ENCODE measurements around the gene LARP1. TPM values are rescaled to one million over a fixed set of nuclear protein-coding genes. Genes with fewer than 3 reads are reported as not detected.
A peak's percentile ranks its signal among the peaks of the same experiment; 100 is the strongest.
"Not testable (repeated sequence)": the region's sequence is repeated elsewhere in the genome, so short reads cannot be mapped to it uniquely, and the experiment has no call there.

Gene LARP1
- polyA plus RNA-seq, 1 donor from 2014 or later, result 24.9 TPM

DNA sequence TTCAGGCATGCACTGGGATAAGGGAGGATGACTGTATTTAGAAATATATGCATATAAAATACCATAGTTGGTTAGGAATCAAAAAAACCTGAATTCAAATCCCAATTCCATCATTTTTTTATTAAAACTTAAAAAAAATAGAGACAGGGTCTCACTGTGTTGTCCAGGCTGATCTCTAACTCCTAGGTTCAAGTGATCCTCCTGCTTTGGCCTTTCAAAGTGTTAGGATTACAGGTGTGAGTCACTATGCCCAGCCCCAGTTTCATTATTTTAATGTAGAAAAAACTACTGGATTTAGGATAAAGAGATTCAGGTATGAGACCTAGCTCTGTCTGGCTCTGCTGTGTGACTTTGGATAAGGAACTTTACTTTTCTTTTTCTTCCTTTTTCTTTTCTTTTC is 3.3 kb upstream of the LARP1 start:
- Mint-ChIP-seq H3K4me3 (no peak overlapping the region), H3K27ac (no peak overlapping the region), H3K4me1 (peaks cover 5 to 10% (median 8%) of the 10 kb centered on the region in 3 donors), H3K9me3 (no peaks in the 10 kb centered on the region), H3K27me3 (no peaks in the 10 kb centered on the region), H3K36me3 (peaks cover 1% of the 10 kb centered on the region)

DNA sequence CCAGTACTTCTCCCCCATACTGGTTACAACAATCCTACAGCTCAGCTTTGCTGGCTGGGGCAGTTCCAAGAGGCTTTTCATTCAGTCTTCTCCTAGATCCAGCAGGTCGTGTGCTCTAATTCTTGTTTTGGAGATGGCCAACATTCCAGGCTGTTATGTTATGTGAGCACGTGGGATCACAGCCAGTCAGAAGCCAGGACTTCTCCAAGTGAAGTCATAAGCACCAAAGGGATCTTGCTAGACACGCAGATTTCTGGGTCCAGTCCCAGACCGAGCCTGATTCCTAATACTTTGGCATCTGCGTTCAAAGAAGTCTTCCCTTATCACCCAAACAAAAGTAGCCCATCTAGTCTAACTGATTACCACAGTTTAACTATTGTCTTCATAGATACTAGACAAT is 1.4 kb upstream of the LARP1 start:
- Mint-ChIP-seq H3K9me3 (no peaks in the 10 kb centered on the region), H3K4me3 (peak overlapping the region; percentile 81 to 96 (median 92)), H3K27me3 (no peaks in the 10 kb centered on the region), H3K4me1 (peaks cover 18 to 21% (median 20%) of the 10 kb centered on the region in 3 donors), H3K36me3 (peaks cover 1% of the 10 kb centered on the region), H3K27ac (peak overlapping the region; percentile 71 to 98 (median 96))

DNA sequence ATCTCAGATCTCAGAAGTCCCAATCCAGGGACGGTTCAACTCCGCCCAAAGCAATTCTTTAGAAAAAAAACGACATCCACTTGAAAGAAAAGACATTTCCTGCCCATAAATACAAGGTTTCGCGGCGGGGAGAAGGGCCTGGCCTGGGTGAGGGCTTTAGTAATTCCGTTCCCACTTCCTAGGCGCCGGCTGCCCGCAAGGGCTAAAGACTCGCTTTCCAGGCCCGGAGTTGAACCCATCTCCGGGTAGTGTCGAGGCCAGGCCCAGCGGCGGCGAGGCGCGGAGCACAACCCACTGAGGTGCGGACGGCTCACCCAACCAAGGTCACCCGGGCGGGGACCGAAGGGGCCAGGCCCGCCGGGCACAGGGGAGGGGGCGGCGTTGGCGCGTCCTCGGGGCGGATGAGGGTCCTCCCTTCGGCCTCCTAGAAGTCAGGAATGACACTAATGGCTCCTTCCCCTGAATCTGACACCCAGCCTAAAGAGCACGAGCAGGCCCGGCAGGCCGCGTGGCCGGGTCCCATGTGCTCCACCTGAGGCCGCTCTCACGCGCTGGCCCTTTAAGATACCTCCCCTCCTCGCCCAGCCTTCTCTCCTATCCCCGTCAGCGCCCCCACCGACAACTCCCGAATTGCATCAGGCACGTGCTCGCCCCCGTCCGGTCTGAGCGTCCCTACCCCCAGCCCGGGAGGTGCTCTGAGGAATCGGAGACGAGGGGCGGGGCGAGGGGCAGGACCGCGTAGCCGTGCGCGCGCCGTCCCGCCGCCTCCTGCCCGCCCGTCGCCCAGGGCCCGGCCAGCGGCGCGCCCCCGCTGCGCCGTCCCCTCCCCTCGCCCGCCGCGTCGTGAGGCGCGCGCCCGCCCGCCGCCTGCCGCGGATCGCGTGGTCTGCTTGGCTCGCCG is 467 bp upstream of the LARP1 start:
- Mint-ChIP-seq H3K9me3 (no peaks in the 10 kb centered on the region), H3K4me1 (peaks cover 27 to 30% (median 28%) of the 10 kb centered on the region in 3 donors), H3K36me3 (peaks cover 1% of the 10 kb centered on the region), H3K27me3 (no peaks in the 10 kb centered on the region), H3K27ac (peak overlapping the region; percentile 71 to 98 (median 96)), H3K4me3 (peak overlapping the region; percentile 81 to 96 (median 92))

DNA sequence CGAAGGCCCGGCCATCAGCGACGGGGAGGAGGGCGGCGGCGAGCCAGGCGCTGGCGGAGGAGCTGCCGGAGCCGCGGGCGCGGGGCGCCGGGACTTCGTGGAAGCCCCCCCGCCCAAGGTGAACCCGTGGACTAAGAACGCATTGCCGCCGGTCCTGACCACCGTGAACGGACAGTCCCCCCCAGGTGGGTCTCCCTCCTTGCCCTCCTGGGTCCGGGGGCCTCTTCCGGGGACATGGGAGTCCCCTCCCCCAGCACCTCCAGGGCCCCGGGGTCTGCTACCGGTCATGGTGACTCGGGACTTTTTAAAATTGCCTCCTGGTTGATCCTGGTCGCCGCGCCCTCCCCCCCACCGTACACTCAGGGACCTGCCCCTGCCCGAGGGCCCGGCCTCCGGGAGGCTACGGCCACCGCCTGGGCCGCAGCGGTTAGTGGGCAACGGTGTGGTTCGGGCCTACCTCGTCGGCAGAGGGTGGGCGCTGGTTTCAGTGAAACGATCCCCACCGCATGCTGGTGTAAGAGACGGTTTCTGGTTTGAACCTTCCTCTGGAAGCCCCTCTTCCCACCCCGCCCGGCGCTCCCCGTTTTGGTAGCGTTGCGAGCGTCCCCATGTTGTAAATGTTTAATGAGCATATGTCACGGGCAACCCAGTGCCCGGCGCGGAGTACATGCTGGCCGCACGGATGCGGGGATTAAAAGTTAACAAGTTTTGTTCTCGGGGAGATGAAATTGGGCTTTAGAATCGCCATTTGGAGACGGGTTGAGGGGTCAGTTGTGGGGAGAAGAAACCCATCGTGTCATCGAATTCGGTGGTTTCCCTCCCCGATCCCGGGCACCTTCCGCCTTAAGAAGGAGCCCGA is 1.1 kb downstream of the LARP1 start:
- Mint-ChIP-seq H3K4me1 (peaks cover 40 to 43% (median 43%) of the 10 kb centered on the region in 3 donors), H3K36me3 (peaks cover 1% of the 10 kb centered on the region), H3K27me3 (no peaks in the 10 kb centered on the region), H3K9me3 (no peaks in the 10 kb centered on the region), H3K27ac (peak overlapping the region; percentile 93 to 99 (median 95)), H3K4me3 (peak overlapping the region; percentile 93 to 100 (median 98))

DNA sequence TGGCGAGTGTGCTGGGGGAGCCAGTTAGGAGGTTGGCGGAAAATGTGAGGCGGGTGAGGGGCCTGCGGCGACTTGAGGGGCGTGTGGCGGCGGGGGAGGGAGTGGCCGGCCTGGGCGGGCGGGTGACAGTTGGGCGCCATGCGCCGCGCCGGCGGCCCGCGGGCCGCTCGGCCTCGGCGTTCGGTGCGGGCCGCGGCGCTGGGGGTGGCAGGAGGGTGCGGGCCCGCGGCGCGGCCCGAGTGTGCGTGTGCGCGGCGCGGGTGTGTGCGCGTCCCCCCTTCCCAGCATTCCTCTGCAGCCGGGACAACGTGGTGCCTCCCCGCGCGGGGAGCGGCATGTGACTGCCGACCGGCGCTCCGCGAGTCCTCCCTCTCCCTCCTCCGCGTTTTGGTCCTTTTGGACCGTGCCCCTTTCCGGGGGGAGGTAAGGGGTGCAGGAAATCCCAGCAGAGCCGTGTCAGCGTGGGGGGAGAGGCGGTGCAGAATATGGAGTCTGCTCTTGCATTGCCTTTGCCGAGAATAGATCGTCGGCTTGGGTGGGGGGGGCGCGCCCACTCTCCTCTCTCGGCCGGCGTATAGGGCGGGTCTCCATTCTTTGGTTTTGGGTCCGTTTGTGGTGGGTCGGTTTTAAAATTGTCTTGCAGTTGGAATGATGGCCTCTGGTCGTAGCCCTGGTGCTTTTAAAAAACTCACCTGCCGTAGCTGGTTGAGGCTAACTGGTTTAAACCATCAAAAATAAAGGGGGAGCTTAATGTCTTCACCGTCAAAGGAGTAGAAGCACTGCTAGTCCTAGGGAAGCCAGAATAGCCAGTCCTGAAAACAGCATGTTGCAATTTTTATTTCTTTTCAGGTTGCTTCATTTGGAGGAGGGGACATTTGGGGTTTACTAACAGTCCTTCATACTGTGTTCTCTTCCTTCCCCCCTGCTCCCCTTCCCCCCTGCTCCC is 2.0 kb downstream of the LARP1 start:
- H3K27me3 Mint-ChIP-seq, result no peaks in the 10 kb centered on the region
- H3K9me3 Mint-ChIP-seq, result no peaks in the 10 kb centered on the region
- peaks cover 1% of the 10 kb centered on the region for H3K36me3 Mint-ChIP-seq
- peak overlapping the region; percentile 93 to 100 (median 98) for H3K4me3 Mint-ChIP-seq
- H3K27ac Mint-ChIP-seq, result peak overlapping the region; percentile 93 to 99 (median 95)
- H3K4me1 Mint-ChIP-seq, result peaks cover 46 to 50% (median 48%) of the 10 kb centered on the region in 3 donors

DNA sequence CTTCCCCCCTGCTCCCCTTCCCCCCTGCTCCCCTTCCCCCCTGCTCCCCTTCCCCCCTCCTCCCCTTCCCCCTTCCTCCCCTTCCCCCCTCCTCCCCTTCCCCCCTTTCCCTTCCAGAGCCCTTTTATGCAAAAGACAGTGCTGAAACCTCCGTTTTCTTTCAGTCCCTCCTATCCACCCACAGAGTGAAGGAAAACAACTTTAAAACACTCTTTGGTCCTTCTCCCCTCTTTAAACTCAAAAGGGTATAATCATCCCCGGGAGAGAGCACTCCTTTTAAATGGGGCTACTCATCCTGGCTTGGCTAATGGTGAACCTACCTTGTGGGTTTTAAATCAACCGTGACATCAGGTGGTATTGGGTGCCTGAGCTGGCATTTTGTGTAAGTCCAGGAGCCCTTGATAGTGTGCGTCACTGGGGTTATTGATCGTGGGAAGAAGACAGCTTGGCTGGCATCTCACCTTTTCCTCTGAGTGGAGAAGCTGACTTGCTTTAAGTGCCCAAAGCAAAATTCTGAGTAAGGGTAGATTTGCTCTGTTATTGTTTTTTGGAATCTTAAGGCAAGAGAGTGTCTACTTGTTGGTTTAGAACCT is 2.7 kb downstream of the LARP1 start:
- Mint-ChIP-seq H3K27me3 (no peaks in the 10 kb centered on the region), H3K27ac (peak overlapping the region; percentile 93 to 99 (median 98)), H3K9me3 (no peaks in the 10 kb centered on the region), H3K36me3 (peaks cover 1% of the 10 kb centered on the region), H3K4me1 (peaks cover 51 to 55% (median 55%) of the 10 kb centered on the region in 3 donors), H3K4me3 (peak overlapping the region; percentile 84 to 96 (median 96))

DNA sequence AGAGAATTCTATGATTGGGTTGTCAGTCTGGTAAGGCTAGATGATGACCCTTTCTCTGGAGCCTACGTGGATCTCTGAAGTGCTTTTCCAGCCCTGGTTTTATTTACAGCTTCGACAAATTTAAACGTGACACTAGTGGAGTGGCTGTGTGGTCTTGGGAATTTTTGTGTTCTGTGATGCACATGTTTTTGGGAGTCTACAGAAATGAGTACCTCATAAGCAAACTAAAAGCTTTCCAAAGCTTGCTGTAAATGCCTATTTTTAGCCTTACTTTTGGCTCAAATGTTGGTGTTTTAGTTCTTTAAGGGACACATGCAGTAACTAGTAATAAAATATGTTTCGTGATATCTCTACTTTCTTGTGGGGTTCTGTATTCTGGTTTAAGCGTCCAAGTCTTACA is 3.3 kb downstream of the LARP1 start:
- Mint-ChIP-seq H3K4me3 (peak overlapping the region; percentile 84 to 96 (median 96)), H3K27ac (peak overlapping the region; percentile 93 to 99 (median 98)), H3K9me3 (no peaks in the 10 kb centered on the region), H3K27me3 (no peaks in the 10 kb centered on the region), H3K36me3 (peaks cover 1% of the 10 kb centered on the region), H3K4me1 (peaks cover 54 to 55% (median 55%) of the 10 kb centered on the region in 3 donors)

DNA sequence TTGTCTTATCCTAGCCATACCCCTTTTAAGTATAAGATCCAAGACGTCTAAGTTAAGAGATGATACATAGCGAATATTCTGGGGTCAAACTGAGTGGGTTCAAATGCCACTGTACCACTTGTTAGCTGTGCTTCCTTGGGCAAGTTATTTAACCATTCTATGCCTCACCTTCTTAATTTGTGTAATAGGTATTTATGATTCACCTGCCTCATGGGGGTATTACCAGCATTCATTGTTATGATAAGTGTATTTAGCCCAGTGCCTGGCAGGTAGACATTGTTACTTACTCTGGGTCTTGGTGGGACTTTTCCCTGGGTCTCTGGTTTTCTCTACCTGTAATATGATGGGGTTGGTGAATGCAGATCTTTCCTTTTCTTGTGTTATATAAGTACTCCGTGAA is 3.8 kb downstream of the LARP1 start:
- H3K27ac Mint-ChIP-seq, result peak overlapping the region; percentile 93 to 99 (median 98)

DNA sequence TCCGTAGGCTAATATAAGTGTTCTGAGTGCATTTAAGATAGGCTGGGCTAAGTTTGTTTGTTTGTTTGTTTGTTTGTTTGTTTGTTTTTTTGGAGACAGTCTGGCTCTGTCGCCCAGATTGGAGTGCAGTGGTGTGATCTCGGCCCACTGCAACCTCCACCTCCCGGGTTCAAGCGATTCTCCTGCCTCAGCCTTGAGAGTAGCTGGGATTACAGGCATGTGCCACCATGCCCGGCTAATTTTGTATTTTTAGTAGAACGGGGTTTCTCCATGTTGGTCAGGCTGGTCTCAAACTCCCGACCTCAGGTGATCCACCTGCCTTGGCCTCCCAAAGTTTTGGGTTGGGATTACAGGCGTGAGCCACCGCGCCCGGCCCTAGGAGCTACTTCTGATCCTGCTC is 4.7 kb downstream of the LARP1 start:
- Mint-ChIP-seq H3K4me1 (peaks cover 49 to 52% (median 51%) of the 10 kb centered on the region in 3 donors), H3K27ac (peak overlapping the region; percentile 93 to 99 (median 98)), H3K4me3 (peak overlapping the region; percentile 48 to 96 (median 96))
- not testable (repeated sequence) for H3K36me3 Mint-ChIP-seq, H3K27me3 Mint-ChIP-seq, H3K9me3 Mint-ChIP-seq

More for the DNA sequence above, 3.8 kb downstream of the LARP1 start:
- H3K9me3 Mint-ChIP-seq, result no peaks in the 10 kb centered on the region
- H3K4me3 Mint-ChIP-seq, result peak overlapping the region; percentile 84 to 96 (median 96)
- no peaks in the 10 kb centered on the region for H3K27me3 Mint-ChIP-seq
- H3K36me3 Mint-ChIP-seq, result peaks cover 1% of the 10 kb centered on the region
- peaks cover 51 to 55% (median 54%) of the 10 kb centered on the region in 3 donors for H3K4me1 Mint-ChIP-seq

DNA sequence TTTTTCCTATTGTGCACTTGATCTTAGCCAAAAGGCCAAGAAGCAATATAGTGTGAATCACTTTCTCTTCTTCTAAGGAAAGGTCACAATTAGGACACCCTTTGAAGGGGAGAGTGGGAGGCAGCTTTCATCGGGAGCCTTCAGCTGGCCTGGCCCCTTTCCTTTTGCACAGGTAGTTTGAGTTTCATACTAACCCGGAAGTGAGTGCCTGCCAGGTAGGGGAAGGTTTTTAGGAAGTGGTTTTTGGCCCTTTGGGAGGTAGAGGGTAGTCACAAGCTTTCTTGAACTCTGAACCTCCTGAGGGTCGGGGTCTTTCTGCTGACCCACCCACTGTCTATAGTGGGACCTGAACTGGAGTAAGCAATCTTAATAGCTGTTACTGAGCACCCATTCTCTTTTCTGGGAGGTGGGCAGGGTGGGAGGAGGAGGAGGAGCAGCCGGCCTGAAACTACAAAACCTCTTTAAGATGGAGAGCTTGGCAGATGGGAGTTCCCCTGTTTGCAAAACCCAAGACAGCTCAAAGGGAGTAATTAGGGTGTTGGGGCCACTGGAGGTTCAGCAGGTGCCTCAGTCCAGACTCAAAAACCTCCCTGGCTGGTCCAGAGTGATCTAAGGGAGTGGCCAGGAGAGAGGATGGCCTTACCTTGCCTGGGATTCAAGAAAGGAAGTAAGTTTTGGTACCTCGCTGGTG is 6.0 kb downstream of the LARP1 start:
- Mint-ChIP-seq H3K4me1 (peaks cover 60 to 62% (median 62%) of the 10 kb centered on the region in 3 donors), H3K27me3 (no peaks in the 10 kb centered on the region), H3K36me3 (peaks cover 1% of the 10 kb centered on the region), H3K9me3 (no peaks in the 10 kb centered on the region), H3K27ac (peak overlapping the region; percentile 93 to 99 (median 98)), H3K4me3 (peak overlapping the region; percentile 59 to 96 (median 94))

DNA sequence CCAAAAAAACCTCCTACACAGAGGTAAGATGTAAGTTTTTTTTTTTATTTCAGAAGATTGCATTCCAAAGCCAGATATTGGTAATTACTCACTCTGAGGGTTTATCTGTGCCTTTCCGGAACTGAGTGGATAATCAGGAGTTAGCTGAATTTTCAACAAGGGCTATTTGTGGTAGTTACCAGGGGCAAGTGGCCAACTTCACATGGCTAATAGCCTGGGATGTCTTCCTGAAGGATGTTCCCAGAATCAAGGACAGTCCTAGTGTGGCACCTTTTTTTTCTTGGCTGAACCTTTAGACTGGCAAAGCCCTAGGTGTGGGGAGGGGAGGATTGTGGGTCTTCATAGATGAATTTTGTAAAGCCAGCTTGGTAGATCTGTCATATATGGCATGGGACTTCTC is 7.1 kb downstream of the LARP1 start:
- Mint-ChIP-seq H3K4me1 (peaks cover 64 to 70% (median 69%) of the 10 kb centered on the region in 3 donors), H3K9me3 (no peaks in the 10 kb centered on the region), H3K36me3 (no peaks in the 10 kb centered on the region), H3K4me3 (peak overlapping the region in 2 of 4 donors; percentile 22 to 62), H3K27me3 (no peaks in the 10 kb centered on the region), H3K27ac (peak overlapping the region; percentile 71 to 99 (median 98))

DNA sequence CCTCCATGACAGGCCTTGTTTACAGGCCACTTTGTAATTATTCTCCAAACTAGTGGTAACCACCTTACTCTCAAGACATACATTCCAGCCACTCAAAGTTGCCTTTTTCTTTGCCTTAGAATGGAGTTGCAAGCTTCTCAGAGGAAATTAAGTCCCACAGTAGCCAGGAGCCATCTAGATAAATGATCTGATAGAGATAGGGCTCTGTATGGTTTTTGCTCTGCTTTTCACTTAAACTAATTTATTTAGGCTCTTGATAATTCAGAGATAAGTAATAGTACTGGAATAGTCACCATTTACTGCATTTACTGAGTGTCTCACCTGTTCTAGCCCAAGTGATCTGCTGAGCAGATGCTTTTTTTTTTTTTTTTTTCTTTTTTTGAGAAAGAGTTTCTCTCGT is 7.5 kb downstream of the LARP1 start:
- no peaks in the 10 kb centered on the region for H3K9me3 Mint-ChIP-seq
- H3K36me3 Mint-ChIP-seq, result no peaks in the 10 kb centered on the region
- peaks cover 69 to 75% (median 70%) of the 10 kb centered on the region in 3 donors for H3K4me1 Mint-ChIP-seq
- peak overlapping the region; percentile 71 to 99 (median 98) for H3K27ac Mint-ChIP-seq
- H3K4me3 Mint-ChIP-seq, result peak overlapping the region in 2 of 4 donors; percentile 22 to 62
- no peaks in the 10 kb centered on the region for H3K27me3 Mint-ChIP-seq

DNA sequence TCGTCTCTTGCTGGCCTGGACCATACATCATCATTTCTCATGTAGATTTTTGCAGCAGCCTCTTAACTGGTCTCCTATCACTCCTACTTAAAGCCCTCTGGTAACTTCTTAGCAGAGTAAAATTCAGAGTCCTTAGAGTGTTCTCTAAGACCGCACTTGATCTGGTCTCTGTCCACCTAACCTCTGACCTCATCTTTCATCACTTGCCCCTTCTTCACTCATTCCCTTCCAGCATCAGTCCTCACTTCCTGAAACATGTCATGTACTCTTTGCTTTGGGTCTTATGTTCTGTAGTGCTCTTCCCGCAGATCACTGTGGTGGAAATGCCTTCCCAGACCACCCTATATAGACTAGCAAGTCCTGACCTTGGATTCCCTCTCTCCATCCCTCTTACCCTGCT is 9.8 kb downstream of the LARP1 start:
- no peaks in the 10 kb centered on the region for H3K27me3 Mint-ChIP-seq
- H3K36me3 Mint-ChIP-seq, result no peaks in the 10 kb centered on the region
- H3K4me1 Mint-ChIP-seq, result peaks cover 55 to 71% (median 66%) of the 10 kb centered on the region in 3 donors
- H3K4me3 Mint-ChIP-seq, result peak overlapping the region in 3 of 4 donors; percentile 0 to 30 (median 1)
- no peaks in the 10 kb centered on the region for H3K9me3 Mint-ChIP-seq
- H3K27ac Mint-ChIP-seq, result peak overlapping the region in 2 of 3 donors; percentile 0 to 12
